Measurements from ENCODE around the gene KIF23. TPM values are rescaled to one million over a fixed set of nuclear protein-coding genes. Genes with fewer than 3 reads are reported as not detected.

The KIF23 gene
- total RNA-seq, 1 experiment from 2014 or later, result 87.8 TPM

DNA sequence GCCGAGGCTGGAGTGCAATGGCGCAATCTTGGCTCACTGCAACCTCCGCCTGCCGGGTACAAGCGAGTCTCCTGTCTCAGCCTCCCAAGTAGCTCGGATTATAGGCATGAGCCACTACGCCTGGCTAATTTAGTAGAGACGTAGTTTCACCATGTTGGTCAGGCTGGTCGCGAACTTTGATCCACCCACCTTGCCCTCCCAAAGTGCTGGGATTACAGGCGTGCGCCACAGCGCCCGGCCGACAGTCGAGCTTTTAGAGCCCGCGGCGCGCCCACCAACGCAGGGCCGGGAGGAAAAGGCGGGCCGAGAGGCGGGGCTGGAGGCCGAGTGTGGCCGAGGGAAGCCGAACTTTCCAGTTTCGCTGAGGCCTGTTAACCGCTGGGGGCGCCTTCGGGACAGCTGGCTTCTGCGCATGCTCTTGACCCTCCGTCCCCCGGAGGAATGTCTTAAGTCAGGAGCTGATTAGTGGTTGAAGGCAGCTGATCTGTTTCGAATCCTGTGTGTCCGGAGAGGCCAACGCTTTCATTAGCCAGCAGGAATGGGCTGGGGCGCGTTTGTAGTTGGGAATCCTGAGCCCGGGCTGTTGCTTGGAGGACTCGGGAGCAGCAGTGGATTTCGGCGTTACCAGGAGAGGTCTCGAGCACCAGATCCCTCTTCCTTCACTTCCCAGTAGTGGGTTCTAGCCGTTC lies 48.5 kb downstream of the KIF23 start (continued):
- TF ChIP-seq ZNF317 (CRISPR knock-in tag; IDR thresholded peaks at IDR 0.05; ENCODE audit: borderline replicate concordance, low read depth) (no peak), SMAD4 (CRISPR knock-in tag; IDR thresholded peaks at IDR 0.05) (no peak), GTF2I (CRISPR knock-in tag; conservative IDR thresholded peaks at IDR 0.05) (peak; percentile 82; the same call in 1 of the 2 replicates), NR2C2 (CRISPR knock-in tag; IDR thresholded peaks at IDR 0.05) (no peak), KAT7 (CRISPR knock-in tag; IDR thresholded peaks at IDR 0.05; ENCODE audit: borderline replicate concordance) (no peak)
- TF ChIP-seq, protein P1, sequence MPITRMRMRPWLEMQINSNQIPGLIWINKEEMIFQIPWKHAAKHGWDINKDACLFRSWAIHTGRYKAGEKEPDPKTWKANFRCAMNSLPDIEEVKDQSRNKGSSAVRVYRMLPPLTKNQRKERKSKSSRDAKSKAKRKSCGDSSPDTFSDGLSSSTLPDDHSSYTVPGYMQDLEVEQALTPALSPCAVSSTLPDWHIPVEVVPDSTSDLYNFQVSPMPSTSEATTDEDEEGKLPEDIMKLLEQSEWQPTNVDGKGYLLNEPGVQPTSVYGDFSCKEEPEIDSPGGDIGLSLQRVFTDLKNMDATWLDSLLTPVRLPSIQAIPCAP (CRISPR knock-in tag; IDR thresholded peaks at IDR 0.05), result no peak
- TF ChIP-seq, protein P2, sequence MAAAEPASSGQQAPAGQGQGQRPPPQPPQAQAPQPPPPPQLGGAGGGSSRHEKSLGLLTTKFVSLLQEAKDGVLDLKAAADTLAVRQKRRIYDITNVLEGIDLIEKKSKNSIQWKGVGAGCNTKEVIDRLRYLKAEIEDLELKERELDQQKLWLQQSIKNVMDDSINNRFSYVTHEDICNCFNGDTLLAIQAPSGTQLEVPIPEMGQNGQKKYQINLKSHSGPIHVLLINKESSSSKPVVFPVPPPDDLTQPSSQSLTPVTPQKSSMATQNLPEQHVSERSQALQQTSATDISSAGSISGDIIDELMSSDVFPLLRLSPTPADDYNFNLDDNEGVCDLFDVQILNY (CRISPR knock-in tag; IDR thresholded peaks at IDR 0.05), result no peak
- TF ChIP-seq, protein P3, sequence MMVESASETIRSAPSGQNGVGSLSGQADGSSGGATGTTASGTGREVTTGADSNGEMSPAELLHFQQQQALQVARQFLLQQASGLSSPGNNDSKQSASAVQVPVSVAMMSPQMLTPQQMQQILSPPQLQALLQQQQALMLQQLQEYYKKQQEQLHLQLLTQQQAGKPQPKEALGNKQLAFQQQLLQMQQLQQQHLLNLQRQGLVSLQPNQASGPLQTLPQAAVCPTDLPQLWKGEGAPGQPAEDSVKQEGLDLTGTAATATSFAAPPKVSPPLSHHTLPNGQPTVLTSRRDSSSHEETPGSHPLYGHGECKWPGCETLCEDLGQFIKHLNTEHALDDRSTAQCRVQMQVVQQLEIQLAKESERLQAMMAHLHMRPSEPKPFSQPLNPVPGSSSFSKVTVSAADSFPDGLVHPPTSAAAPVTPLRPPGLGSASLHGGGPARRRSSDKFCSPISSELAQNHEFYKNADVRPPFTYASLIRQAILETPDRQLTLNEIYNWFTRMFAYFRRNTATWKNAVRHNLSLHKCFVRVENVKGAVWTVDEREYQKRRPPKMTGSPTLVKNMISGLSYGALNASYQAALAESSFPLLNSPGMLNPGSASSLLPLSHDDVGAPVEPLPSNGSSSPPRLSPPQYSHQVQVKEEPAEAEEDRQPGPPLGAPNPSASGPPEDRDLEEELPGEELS (CRISPR knock-in tag; IDR thresholded peaks at IDR 0.05), result no peak
- TF ChIP-seq, protein P4, sequence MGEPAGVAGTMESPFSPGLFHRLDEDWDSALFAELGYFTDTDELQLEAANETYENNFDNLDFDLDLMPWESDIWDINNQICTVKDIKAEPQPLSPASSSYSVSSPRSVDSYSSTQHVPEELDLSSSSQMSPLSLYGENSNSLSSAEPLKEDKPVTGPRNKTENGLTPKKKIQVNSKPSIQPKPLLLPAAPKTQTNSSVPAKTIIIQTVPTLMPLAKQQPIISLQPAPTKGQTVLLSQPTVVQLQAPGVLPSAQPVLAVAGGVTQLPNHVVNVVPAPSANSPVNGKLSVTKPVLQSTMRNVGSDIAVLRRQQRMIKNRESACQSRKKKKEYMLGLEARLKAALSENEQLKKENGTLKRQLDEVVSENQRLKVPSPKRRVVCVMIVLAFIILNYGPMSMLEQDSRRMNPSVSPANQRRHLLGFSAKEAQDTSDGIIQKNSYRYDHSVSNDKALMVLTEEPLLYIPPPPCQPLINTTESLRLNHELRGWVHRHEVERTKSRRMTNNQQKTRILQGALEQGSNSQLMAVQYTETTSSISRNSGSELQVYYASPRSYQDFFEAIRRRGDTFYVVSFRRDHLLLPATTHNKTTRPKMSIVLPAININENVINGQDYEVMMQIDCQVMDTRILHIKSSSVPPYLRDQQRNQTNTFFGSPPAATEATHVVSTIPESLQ (CRISPR knock-in tag; IDR thresholded peaks at IDR 0.05), result no peak
- TF ChIP-seq, protein P5, sequence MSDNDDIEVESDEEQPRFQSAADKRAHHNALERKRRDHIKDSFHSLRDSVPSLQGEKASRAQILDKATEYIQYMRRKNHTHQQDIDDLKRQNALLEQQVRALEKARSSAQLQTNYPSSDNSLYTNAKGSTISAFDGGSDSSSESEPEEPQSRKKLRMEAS (CRISPR knock-in tag; IDR thresholded peaks at IDR 0.05), result peak; percentile 42; the same call in 1 of the 2 replicates
- TF ChIP-seq, protein P6, sequence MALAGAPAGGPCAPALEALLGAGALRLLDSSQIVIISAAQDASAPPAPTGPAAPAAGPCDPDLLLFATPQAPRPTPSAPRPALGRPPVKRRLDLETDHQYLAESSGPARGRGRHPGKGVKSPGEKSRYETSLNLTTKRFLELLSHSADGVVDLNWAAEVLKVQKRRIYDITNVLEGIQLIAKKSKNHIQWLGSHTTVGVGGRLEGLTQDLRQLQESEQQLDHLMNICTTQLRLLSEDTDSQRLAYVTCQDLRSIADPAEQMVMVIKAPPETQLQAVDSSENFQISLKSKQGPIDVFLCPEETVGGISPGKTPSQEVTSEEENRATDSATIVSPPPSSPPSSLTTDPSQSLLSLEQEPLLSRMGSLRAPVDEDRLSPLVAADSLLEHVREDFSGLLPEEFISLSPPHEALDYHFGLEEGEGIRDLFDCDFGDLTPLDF (CRISPR knock-in tag; IDR thresholded peaks at IDR 0.05), result no peak

DNA sequence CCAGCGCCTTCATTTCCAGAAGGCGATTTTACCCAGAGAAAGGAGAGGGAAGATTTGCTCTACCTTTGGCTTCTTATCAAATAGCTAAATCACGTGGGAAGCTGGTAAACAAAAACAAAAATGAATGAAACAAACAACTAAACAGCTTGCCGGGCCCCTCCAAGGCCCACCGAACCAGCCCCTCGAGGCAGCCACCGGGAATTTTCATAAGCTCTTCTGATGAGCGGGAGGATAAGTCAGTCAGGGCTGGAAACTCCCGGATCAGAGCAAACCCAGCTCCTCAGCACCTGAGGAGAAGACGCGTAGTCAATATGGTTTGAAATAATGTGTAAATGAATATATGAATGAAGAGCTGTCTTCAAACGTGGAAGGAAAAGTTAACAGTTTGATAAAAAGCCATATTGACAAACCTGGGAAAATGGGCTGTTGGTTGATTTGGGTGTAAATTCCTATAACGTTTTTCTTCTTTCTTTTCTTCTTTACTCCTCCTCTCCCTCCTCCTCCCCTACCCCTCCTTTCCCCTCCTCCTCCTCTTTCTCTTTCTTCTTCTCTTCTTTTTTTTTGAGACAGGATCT lies 49.1 kb downstream of the KIF23 start:
- H3K27ac Mint-ChIP-seq, result peak overlapping the region; percentile 96
- H3K4me3 Mint-ChIP-seq, result peak overlapping the region; percentile 75
- ATAC-seq (no peak), DNase-seq (ENCODE audit: low spot score) (no peak)
- ChIA-PET CTCF (interaction anchor here (0.5 to 2.1 kb wide), 43 partner anchors 9 to 1043 kb away, joined by 3 to 44 read pairs (median 4); partner anchors contain the start of genes GLCE, KIF23 and RPLP1), POLR2A (interaction anchor here (1.5 to 2.1 kb wide), 2 partner anchors 10 to 49 kb away, joined by 8 to 27 read pairs; partner anchors contain the start of genes KIF23 and RPLP1)
- H3K4me1 Mint-ChIP-seq, result peaks cover 16% of the 10 kb centered on the region
- H3K9me3 Mint-ChIP-seq, result no peaks in the 10 kb centered on the region
- H3K36me3 Mint-ChIP-seq, result no peaks in the 10 kb centered on the region; the same call in 1 of the 2 replicates
- no peaks in the 10 kb centered on the region for H3K27me3 Mint-ChIP-seq (ENCODE audit: low read depth)
- TF ChIP-seq, protein P7, sequence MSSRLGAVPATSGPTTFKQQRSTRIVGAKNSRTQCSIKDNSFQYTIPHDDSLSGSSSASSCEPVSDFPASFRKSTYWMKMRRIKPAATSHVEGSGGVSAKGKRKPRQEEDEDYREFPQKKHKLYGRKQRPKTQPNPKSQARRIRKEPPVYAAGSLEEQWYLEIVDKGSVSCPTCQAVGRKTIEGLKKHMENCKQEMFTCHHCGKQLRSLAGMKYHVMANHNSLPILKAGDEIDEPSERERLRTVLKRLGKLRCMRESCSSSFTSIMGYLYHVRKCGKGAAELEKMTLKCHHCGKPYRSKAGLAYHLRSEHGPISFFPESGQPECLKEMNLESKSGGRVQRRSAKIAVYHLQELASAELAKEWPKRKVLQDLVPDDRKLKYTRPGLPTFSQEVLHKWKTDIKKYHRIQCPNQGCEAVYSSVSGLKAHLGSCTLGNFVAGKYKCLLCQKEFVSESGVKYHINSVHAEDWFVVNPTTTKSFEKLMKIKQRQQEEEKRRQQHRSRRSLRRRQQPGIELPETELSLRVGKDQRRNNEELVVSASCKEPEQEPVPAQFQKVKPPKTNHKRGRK (CRISPR knock-in tag; IDR thresholded peaks at IDR 0.05; ENCODE audit: borderline replicate concordance), result 0 out of 2 replicates have a peak, but pooled peaks have one; percentile 44
- TF ChIP-seq CREB1 (CRISPR knock-in tag; IDR thresholded peaks at IDR 0.05), result no peak
